ENCODE data around the gene TPST1.
"Not testable (repeated sequence)": the region's sequence is repeated elsewhere in the genome, so short reads cannot be mapped to it uniquely, and the experiment has no call there.

TPST1 gene

DNA sequence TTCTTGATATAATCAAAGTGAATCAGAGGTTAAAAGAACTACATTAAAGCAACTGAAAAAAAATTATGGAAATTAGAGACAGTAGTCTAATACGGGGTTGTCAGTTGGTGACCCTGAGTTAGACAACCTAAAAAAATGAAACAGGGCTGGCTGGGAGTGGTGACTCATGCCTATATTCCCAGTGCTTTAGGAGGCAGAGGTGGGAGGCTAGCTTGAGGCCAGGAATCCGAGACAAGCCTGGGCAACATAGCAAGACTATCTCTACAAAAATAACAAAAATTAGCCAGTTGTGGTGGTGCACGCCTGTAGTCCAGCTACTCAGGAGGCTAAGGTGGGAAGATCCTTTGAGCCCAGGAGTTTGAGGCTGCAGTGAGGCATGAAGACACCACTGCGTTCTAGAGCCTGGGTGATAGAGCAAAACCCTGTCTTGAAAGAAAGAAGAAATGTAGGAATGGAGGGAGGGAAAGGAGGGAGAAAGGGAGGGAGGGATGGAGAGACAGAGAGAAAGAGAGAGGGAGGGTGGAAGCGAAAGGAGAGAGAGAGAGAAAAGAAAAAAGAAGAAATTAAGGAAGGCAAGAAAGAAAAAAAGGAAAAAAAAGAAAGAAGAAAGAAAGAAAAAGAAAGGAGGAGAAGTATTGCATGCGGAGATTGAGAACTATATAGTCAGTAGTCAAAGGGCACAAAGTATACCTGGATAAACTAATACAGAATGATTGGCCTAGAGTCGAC lies 166.1 kb downstream of the TPST1 start:
- no peak for TF ChIP-seq CTCF (IDR thresholded peaks at IDR 0.05; ENCODE audit: low read depth, low read length, missing control alignments)
- H3K4me3 ChIP-seq (replicated peaks; ENCODE audit: low read depth, low read length) = no peak overlapping the region
- no peak for DNase-seq (ENCODE audit: extremely low read depth, low read depth)

- DNase-seq (ENCODE audit: extremely low read depth, low read depth); H3K4me3 ChIP-seq (replicated peaks; ENCODE audit: low read depth, low read length): not testable (repeated sequence)
These were observed 169.2 kb downstream of the TPST1 start for GRCh38 chr7:66374141-66374840.

- DNase-seq (ENCODE audit: extremely low read depth, low read depth) = no peak
- TF ChIP-seq CTCF (IDR thresholded peaks at IDR 0.05; ENCODE audit: low read depth, low read length, missing control alignments) = no peak
- H3K4me3 ChIP-seq (replicated peaks; ENCODE audit: low read depth, low read length) = no peak overlapping the region
These were observed 171.3 kb downstream of the TPST1 start for GRCh38 chr7:66376264-66376945.

- DNase-seq (ENCODE audit: extremely low read depth, low read depth) = no peak
- no peak overlapping the region for H3K4me3 ChIP-seq (replicated peaks; ENCODE audit: low read depth, low read length)
- TF ChIP-seq CTCF (IDR thresholded peaks at IDR 0.05; ENCODE audit: low read depth, low read length, missing control alignments) = no peak
These were observed 171.9 kb downstream of the TPST1 start for GRCh38 chr7:66377045-66377444.

DNA sequence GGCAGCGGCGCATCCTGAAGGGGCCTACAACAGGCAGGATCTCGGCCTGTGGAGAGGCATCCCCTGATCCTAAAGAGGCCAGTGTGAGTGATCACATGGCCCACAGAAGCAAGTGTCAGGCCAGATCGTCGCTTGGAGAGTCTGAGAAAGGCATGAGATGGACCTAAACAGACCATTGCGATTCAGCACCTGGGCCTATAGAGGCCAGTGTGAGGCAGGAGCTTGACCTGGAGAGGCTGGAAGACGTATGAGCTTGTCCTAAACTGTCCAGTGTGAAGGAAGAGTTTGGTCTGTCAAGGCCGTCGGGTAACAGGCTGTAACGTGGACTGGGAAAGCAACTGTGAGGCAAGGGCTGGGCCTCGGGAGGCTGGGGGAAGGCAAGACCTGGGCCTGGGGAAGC lies 172.6 kb downstream of the TPST1 start:
- H3K4me3 ChIP-seq (replicated peaks; ENCODE audit: low read depth, low read length) = no peak overlapping the region
- no peak for DNase-seq (ENCODE audit: extremely low read depth, low read depth)
- TF ChIP-seq CTCF (IDR thresholded peaks at IDR 0.05; ENCODE audit: low read depth, low read length, missing control alignments) = no peak

DNA sequence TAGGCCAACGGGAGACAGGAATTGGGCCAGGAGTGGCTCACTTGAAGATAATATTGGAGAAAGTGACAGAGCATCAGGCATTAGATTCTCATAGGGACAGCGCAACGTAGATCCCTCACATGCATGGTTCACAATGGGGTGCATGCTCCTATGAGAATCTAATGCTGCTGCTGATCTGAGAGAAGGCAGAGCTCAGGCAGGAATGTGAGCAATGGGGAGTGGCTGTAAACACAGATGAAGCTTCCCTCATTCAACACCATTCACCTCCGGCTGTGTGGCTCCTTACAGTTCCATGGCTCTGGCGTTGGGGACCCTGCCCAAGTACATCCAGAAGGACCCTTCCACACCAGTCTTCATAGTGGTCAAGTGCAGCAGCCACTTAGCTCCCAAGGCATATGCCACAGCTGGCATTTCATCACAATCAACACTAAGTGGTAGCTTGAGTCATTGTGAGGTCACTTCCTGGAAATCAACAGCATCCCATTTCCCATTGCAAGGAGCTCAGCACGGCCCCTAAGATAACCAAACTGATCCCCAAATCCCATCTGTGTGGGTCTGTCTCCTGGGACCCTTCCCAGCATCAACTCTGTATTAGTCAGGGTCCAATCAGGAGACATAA lies 174.5 kb downstream of the TPST1 start:
- H3K4me3 ChIP-seq (replicated peaks; ENCODE audit: low read depth, low read length) = no peak overlapping the region
- TF ChIP-seq CTCF (IDR thresholded peaks at IDR 0.05; ENCODE audit: low read depth, low read length, missing control alignments) = no peak
- DNase-seq (ENCODE audit: extremely low read depth, low read depth) = no peak
